GM19239 (cell line): ENCODE results near the gene AIFM1.

ENCODE experiments used
- DNase-seq: peaks from one replicate; pipeline ENCODE4 v3.0.0; 2011; ENCODE audit warnings: low spot score; ENCODE audit not compliant: insufficient read length
- FAIRE-seq: peaks from 2 replicates; lab custom pipeline; 2011; peaks lifted over from hg19 to GRCh38; lab: Jason Lieb, UNC

AIFM1 gene

GRCh38 chrX:130097507-130098209, 68.0 kb downstream of the AIFM1 start:
- FAIRE-seq (no peak), DNase-seq (no peak)

- FAIRE-seq (no peak), DNase-seq (no peak)
Observed at GRCh38 chrX:130095249-130096030, 70.2 kb downstream of the AIFM1 start.

- DNase-seq (no peak), FAIRE-seq (no peak)
Observed at GRCh38 chrX:130094696-130095095, 70.9 kb downstream of the AIFM1 start.

- no peak for DNase-seq
- FAIRE-seq, result peak; percentile 4
Observed at GRCh38 chrX:130093271-130093670, 72.4 kb downstream of the AIFM1 start.

GRCh38 chrX:130091980-130092522, 73.6 kb downstream of the AIFM1 start:
- FAIRE-seq (peak; percentile 100), DNase-seq (peak; percentile 73)

- no peak for DNase-seq
- no peak for FAIRE-seq
Observed at GRCh38 chrX:130090364-130090763, 75.3 kb downstream of the AIFM1 start.

- FAIRE-seq (peak; percentile 96), DNase-seq (no peak)
Observed at GRCh38 chrX:130086447-130087206, 79.0 kb downstream of the AIFM1 start.

- no peak for DNase-seq
- peak; percentile 70 for FAIRE-seq
Observed at GRCh38 chrX:130085551-130086446, 79.8 kb downstream of the AIFM1 start.

- DNase-seq (no peak), FAIRE-seq (no peak)
Observed at GRCh38 chrX:130084631-130085237, 80.9 kb downstream of the AIFM1 start.

GRCh38 chrX:130083656-130084382, 81.8 kb downstream of the AIFM1 start:
- FAIRE-seq, result peak; percentile 100
- no peak for DNase-seq

GRCh38 chrX:130083107-130083490, 82.5 kb downstream of the AIFM1 start:
- DNase-seq (no peak), FAIRE-seq (peak; percentile 21)

- FAIRE-seq (peak; percentile 89), DNase-seq (peak; percentile 21)
Observed at GRCh38 chrX:130082244-130083106, 83.2 kb downstream of the AIFM1 start.

GRCh38 chrX:130081421-130082045, 84.1 kb downstream of the AIFM1 start:
- DNase-seq, result no peak
- no peak for FAIRE-seq

- FAIRE-seq (no peak), DNase-seq (no peak)
Observed at GRCh38 chrX:130080791-130081367, 84.8 kb downstream of the AIFM1 start.

GRCh38 chrX:130079824-130080406, 85.7 kb downstream of the AIFM1 start:
- DNase-seq (peak; percentile 23), FAIRE-seq (peak; percentile 81)
